GM12874 (cell line): ENCODE results near the gene PTCH2.
A peak's percentile ranks its signal among the peaks of the same experiment; 100 is the strongest.

Source experiments
- CTCF ChIP-seq: IDR thresholded peaks from 2 replicates; pipeline ENCODE4 v1.5.1; 2011; ENCODE audit warnings: low read depth, mild to moderate bottlenecking, control low read depth, low read length, moderate library complexity; ENCODE audit not compliant: insufficient read depth

The PTCH2 gene

GRCh38 chr1:44829506-44830384 is 13.3 kb downstream of the PTCH2 start:
- TF ChIP-seq CTCF: no peak

GRCh38 chr1:44828841-44829440 is 14.1 kb downstream of the PTCH2 start:
- TF ChIP-seq CTCF: no peak

GRCh38 chr1:44828003-44828651 is 14.9 kb downstream of the PTCH2 start:
- TF ChIP-seq CTCF: no peak

GRCh38 chr1:44827197-44828002 is 15.7 kb downstream of the PTCH2 start:
- 0 out of 2 replicates have a peak, but pooled peaks have one; percentile 14 for TF ChIP-seq CTCF

- no peak for TF ChIP-seq CTCF
These were observed 16.5 kb downstream of the PTCH2 start for GRCh38 chr1:44826375-44827196.

GRCh38 chr1:44822981-44823451 is 20.0 kb downstream of the PTCH2 start:
- TF ChIP-seq CTCF: no peak
